ENCODE data around the gene ALAS1.

The ALAS1 gene

GRCh38 chr3:52234516-52235447 is 36.8 kb downstream of the ALAS1 start:
- no peak for TF ChIP-seq MAX (IDR thresholded peaks at IDR 0.05; ENCODE audit: low read depth, low read length)
- no peak for DNase-seq (ENCODE audit: low read depth)
- no peak overlapping the region for H3K4me3 ChIP-seq (ENCODE audit: low read depth, low read length)

GRCh38 chr3:52236424-52236886 is 38.5 kb downstream of the ALAS1 start:
- DNase-seq (ENCODE audit: low read depth): no peak
- TF ChIP-seq POLR2A (IDR thresholded peaks at IDR 0.05; ENCODE audit: extremely low read depth, insufficient read length) (no peak), MYC (IDR thresholded peaks at IDR 0.05; ENCODE audit: low read depth, low read length) (no peak), MAX (IDR thresholded peaks at IDR 0.05; ENCODE audit: low read depth, low read length) (no peak), CTCF (IDR thresholded peaks at IDR 0.05; ENCODE audit: low read depth, low read length) (no peak)
- no peak overlapping the region for H3K4me3 ChIP-seq (ENCODE audit: low read depth, low read length)

GRCh38 chr3:52237006-52237656 is 39.2 kb downstream of the ALAS1 start:
- peak overlapping the region; percentile 34 for H3K4me3 ChIP-seq (ENCODE audit: low read depth, low read length)
- TF ChIP-seq CTCF (IDR thresholded peaks at IDR 0.05; ENCODE audit: low read depth, low read length) (no peak), POLR2A (IDR thresholded peaks at IDR 0.05; ENCODE audit: extremely low read depth, insufficient read length) (no peak), MYC (IDR thresholded peaks at IDR 0.05; ENCODE audit: low read depth, low read length) (no peak), MAX (IDR thresholded peaks at IDR 0.05; ENCODE audit: low read depth, low read length) (no peak)
- no peak for DNase-seq (ENCODE audit: low read depth)

GRCh38 chr3:52237657-52238172 is 39.8 kb downstream of the ALAS1 start:
- no peak for TF ChIP-seq CTCF (IDR thresholded peaks at IDR 0.05; ENCODE audit: low read depth, low read length)
- no peak for TF ChIP-seq POLR2A (IDR thresholded peaks at IDR 0.05; ENCODE audit: extremely low read depth, insufficient read length)
- TF ChIP-seq MAX (IDR thresholded peaks at IDR 0.05; ENCODE audit: low read depth, low read length): no peak
- TF ChIP-seq MYC (IDR thresholded peaks at IDR 0.05; ENCODE audit: low read depth, low read length): no peak
- peak overlapping the region; percentile 99 for H3K4me3 ChIP-seq (ENCODE audit: low read depth, low read length)
- peak; percentile 77 for DNase-seq (ENCODE audit: low read depth)

GRCh38 chr3:52238193-52238760 is 40.3 kb downstream of the ALAS1 start:
- H3K4me3 ChIP-seq (ENCODE audit: low read depth, low read length): peak overlapping the region; percentile 99
- no peak for DNase-seq (ENCODE audit: low read depth)
- TF ChIP-seq CTCF (IDR thresholded peaks at IDR 0.05; ENCODE audit: low read depth, low read length) (no peak), MYC (IDR thresholded peaks at IDR 0.05; ENCODE audit: low read depth, low read length) (no peak), MAX (IDR thresholded peaks at IDR 0.05; ENCODE audit: low read depth, low read length) (peak; percentile 64; the same call in 1 of the 2 replicates), POLR2A (IDR thresholded peaks at IDR 0.05; ENCODE audit: extremely low read depth, insufficient read length) (no peak)
